Fibroblast of upper back skin (primary cell): Measurements from ENCODE around the gene HSPB6.

ENCODE experiments used
- DNase-seq: peaks from one replicate; pipeline ENCODE4 v3.0.0-alpha.2; 2013

HSPB6 gene

GRCh38 chr19:35713904-35714495, 42.8 kb downstream of the HSPB6 start:
- no peak for DNase-seq

- no peak for DNase-seq
Observed at GRCh38 chr19:35713506-35713850, 43.4 kb downstream of the HSPB6 start.

GRCh38 chr19:35712567-35713505, 44.0 kb downstream of the HSPB6 start:
- DNase-seq = no peak

GRCh38 chr19:35710784-35711723, 45.8 kb downstream of the HSPB6 start:
- no peak for DNase-seq

GRCh38 chr19:35708391-35708790, 48.4 kb downstream of the HSPB6 start:
- DNase-seq = no peak
